Uterus (tissue), 2 donors: Measurements from ENCODE around the gene DAB2.

Source experiments
- POLR2A ChIP-seq, 2 donors: fragments of 450-650 bp; IDR thresholded peaks; one replicate each; pipeline ENCODE4 v1.6.1; 2016; ENCODE audit warnings: antibody characterized with exemption in 2 of 2, mild to moderate bottlenecking in 1 of 2, moderate library complexity in 1 of 2
- TF ChIP-seq, protein P1 (sequence below), 4 experiments: fragments of 200-600 bp in 2 of 4; fragments of 450-650 bp in 2 of 4; sonication (generic) in 2 of 4; IDR thresholded peaks; one replicate each; pipeline ENCODE4 v1.5.1; 2016 to 2019; ENCODE audit warnings: antibody characterized with exemption in 4 of 4, mild to moderate bottlenecking in 2 of 4, moderate library complexity in 1 of 4

DNA sequence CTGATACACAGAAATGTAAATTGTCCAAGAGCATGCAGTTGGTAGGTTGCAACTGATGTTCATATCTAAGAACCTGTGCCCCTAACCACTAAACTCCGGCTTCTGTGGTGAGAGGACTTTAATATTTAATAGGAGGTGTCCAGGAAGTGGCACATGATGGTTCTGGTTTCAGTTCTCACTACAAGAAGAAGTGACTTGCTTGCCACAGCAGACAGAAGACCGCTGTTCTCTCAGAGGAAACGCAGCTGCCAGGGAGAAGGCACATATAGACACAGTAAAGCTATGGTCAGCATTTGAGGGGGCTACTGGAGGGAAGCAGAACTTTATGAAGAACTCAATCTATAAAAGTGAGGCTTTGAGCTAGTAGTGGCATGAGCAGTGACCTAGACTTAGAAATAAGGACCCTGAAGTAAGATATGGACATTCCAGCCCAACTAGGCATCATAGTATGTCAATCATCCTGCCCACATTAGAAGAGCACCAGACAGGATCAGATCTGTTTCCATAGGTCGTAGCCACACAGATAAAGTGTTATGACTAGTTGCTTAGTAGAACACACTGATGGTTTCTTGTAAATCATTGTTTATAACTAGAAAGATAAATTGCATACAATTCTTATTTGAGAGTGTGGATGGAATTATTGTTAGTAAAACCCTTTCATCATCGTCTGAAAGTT lies 36.4 kb upstream of the DAB2 start:
- TF ChIP-seq, protein P1, sequence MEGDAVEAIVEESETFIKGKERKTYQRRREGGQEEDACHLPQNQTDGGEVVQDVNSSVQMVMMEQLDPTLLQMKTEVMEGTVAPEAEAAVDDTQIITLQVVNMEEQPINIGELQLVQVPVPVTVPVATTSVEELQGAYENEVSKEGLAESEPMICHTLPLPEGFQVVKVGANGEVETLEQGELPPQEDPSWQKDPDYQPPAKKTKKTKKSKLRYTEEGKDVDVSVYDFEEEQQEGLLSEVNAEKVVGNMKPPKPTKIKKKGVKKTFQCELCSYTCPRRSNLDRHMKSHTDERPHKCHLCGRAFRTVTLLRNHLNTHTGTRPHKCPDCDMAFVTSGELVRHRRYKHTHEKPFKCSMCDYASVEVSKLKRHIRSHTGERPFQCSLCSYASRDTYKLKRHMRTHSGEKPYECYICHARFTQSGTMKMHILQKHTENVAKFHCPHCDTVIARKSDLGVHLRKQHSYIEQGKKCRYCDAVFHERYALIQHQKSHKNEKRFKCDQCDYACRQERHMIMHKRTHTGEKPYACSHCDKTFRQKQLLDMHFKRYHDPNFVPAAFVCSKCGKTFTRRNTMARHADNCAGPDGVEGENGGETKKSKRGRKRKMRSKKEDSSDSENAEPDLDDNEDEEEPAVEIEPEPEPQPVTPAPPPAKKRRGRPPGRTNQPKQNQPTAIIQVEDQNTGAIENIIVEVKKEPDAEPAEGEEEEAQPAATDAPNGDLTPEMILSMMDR (IDR thresholded peaks at IDR 0.05), result no peak
- TF ChIP-seq POLR2A (IDR thresholded peaks at IDR 0.05), result no peak
